A673 (cell line): Measurements from ENCODE around the gene SFXN1. TPM values are rescaled to one million over a fixed set of nuclear protein-coding genes. Genes with fewer than 3 reads are reported as not detected.

ENCODE experiments used
- BruUV-seq: library from RNA; stranded (reverse); fragments of 400-500 nt; replicated peaks from 2 replicates; lab custom pipeline; 2021; lab: Mats Ljungman, UMichigan
- CTCF ChIA-PET: fragments of 300-600 bp; sonication (Branson Sonifier 250); formaldehyde crosslinking; loops from one replicate; lab custom pipeline; 2022; ENCODE audit warnings: antibody characterized with exemption; lab: Charles Lee
- POLR2A ChIA-PET: fragments of 300-600 bp; sonication (Branson Sonifier 250); formaldehyde crosslinking; loops from one replicate; lab custom pipeline; 2022; ENCODE audit warnings: antibody characterized with exemption; ENCODE audit not compliant: low non-redundant PET; lab: Charles Lee
- DNase-seq: peaks from one replicate; pipeline ENCODE4 v3.0.0-alpha.2; 2015; ENCODE audit warnings: low spot score
- H3K27ac ChIP-seq: fragments of 200-600 bp; sonication (generic); 2 replicates; pipeline ENCODE4 v1.5.1; 2016; ENCODE audit warnings: mixed run types, low read depth, mild to moderate bottlenecking, mixed read lengths, antibody characterized with exemption, low read length; ENCODE audit not compliant: poor library complexity, severe bottlenecking
- H3K27me3 ChIP-seq: fragments of 200-600 bp; sonication (generic); replicated peaks from 2 replicates; pipeline ENCODE4 v1.6.1; 2017; ENCODE audit warnings: mixed run types, low read depth, mild to moderate bottlenecking, mixed read lengths, antibody characterized with exemption, low read length; ENCODE audit not compliant: insufficient read depth, poor library complexity
- H3K36me3 ChIP-seq: fragments of 200-600 bp; sonication (generic); 2 replicates; pipeline ENCODE4 v1.6.1; 2016; ENCODE audit warnings: mixed run types, mild to moderate bottlenecking, mixed read lengths, antibody characterized with exemption, low read length; ENCODE audit not compliant: insufficient read depth, poor library complexity, severe bottlenecking
- H3K4me1 ChIP-seq: fragments of 200-600 bp; sonication (generic); 2 replicates; pipeline ENCODE4 v1.6.1; 2017; ENCODE audit warnings: mixed run types, mild to moderate bottlenecking, mixed read lengths, antibody characterized with exemption, low read length; ENCODE audit not compliant: insufficient read depth, poor library complexity, severe bottlenecking
- H3K4me3 ChIP-seq: fragments of 200-600 bp; sonication (generic); 2 replicates; pipeline ENCODE4 v1.5.1; 2016; ENCODE audit warnings: low read depth, mixed run types, mild to moderate bottlenecking, mixed read lengths, low read length; ENCODE audit not compliant: poor library complexity, severe bottlenecking
- H3K9me3 ChIP-seq: fragments of 200-600 bp; sonication (generic); 2 replicates; pipeline ENCODE4 v1.6.1; 2016; ENCODE audit warnings: mixed run types, low read depth, mild to moderate bottlenecking, mixed read lengths, antibody characterized with exemption, low read length; ENCODE audit not compliant: poor library complexity, severe bottlenecking
- CTCF ChIP-seq: fragments of 300-800, 200-600 bp; sonication (generic); conservative IDR thresholded peaks from 2 replicates; pipeline ENCODE4 v1.5.1; 2017; ENCODE audit warnings: low read depth, mild to moderate bottlenecking, antibody characterized with exemption, low read length, moderate library complexity, mixed read lengths
- EZH2 ChIP-seq: fragments of 200-600 bp; sonication (generic); IDR thresholded peaks from 2 replicates; pipeline ENCODE4 v1.6.1; 2017; ENCODE audit warnings: borderline replicate concordance, low read depth, mild to moderate bottlenecking, mixed read lengths, antibody characterized with exemption, low read length; ENCODE audit not compliant: poor library complexity, severe bottlenecking
- intact Hi-C: fragments of 100-400 bp; cut with micrococcal nuclease; formaldehyde crosslinking; loops from one replicate; pipeline ENCODE4 v1.10.0; 2022; ENCODE audit not compliant: unreplicated experiment
- total RNA-seq: library from RNA; stranded (reverse); gene quantifications from 2 replicates; pipeline ENCODE4 v1.2.3, GENCODE V29; 2021

SFXN1 gene
- total RNA-seq, 1 experiment from 2014 or later: 108 TPM

DNA sequence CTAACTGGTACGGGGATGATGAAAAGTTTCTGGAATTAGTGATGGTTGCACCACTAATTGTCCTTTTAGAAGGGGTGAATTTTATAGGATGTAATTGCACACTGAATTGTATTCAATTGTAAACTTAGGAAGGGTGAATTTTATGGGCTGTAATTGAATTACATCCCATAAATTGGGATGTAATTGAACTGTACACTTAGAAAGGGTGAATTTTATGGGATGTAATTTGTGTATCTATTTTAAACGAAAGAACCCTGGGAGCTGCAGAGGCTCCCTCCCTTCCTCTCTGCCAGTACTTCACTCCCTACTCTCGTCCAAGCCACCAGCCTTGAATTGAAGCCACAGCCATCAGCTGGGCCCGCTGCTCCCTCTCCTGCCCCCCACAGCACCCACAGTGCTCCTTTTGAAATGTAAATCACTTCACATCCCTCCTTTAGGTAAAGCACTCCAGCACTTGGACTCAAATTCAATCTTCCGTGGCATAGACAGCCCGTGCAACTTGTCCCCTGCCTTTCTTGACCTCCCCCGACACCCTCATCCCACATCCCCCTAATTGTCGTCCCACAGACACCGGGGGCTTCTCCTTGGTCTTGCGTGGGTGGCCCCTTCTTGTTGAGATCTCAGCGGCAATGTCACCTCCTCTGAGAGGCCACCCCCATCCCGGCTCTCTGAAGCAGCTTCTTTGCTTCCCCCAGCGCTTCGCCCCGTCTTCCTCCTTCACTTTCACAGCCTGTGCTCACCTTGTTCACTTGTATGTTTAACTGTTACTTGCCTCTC, 95.3 kb downstream of the SFXN1 start:
- TF ChIP-seq CTCF: no peak
- no peak for TF ChIP-seq EZH2
- POLR2A ChIA-PET: no interaction called here
- CTCF ChIA-PET: no interaction called here
- DNase-seq: no peak
- BruUV-seq: no TSS peak
- no peaks in the 10 kb centered on the region for H3K4me1 ChIP-seq
- no peaks in the 10 kb centered on the region for H3K36me3 ChIP-seq
- peaks cover 72% of the 10 kb centered on the region for H3K27me3 ChIP-seq
- no peak overlapping the region for H3K27ac ChIP-seq
- H3K9me3 ChIP-seq: no peaks in the 10 kb centered on the region
- H3K4me3 ChIP-seq: no peak overlapping the region
- intact Hi-C loops: no loop called here

DNA sequence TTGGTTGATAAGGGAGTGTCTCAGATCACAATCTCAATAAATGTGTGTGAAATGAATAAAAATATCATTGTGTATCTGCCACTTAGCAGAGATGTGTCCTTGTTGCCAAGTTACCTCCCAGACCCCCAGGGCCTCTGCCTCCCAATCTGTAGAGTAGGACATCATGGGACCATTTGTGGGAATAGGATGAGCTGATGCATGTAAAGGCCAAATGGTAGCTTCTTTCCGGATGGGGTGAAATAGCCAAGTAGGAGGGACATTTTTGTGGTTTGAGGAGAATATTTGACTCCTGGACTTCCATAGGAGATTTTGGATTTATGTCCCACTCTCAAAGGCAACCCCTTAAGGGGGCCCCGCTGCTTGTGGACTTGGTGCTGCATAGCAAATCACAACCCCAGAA, 96.9 kb downstream of the SFXN1 start:
- TF ChIP-seq EZH2: no peak
- no peak for TF ChIP-seq CTCF
- Histone ChIP-seq H3K9me3 (no peaks in the 10 kb centered on the region), H3K36me3 (no peaks in the 10 kb centered on the region), H3K4me3 (no peak overlapping the region), H3K27ac (no peak overlapping the region), H3K27me3 (peaks cover 76% of the 10 kb centered on the region), H3K4me1 (no peaks in the 10 kb centered on the region)
- CTCF ChIA-PET: no interaction called here
- no TSS peak for BruUV-seq
- POLR2A ChIA-PET: no interaction called here
- intact Hi-C loops: no loop called here
- no peak for DNase-seq

DNA sequence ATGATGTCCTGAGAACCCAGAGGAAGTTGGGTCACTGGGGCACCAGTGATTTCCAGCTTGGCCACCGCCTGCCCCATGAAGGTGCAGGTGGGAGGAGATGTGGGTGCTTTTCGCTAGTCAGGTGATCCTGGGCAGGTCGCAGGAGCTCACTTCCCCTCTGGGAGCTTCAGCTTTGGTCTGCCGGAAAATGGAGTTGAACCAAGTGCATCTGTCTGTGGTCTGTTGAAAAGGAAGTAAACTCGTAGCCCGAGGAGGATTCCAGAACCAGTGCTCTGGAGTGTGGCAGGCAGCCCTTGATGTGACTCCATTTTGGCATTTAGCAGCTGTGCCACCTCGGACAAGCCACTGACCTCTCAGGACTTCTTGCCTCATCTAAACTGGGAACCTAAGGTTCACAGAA, 97.7 kb downstream of the SFXN1 start:
- BruUV-seq: no TSS peak
- CTCF ChIA-PET: no interaction called here
- POLR2A ChIA-PET: no interaction called here
- DNase-seq: no peak
- Histone ChIP-seq H3K4me3 (no peak overlapping the region), H3K36me3 (no peaks in the 10 kb centered on the region), H3K9me3 (no peaks in the 10 kb centered on the region), H3K27ac (no peak overlapping the region), H3K27me3 (peaks cover 70% of the 10 kb centered on the region), H3K4me1 (no peaks in the 10 kb centered on the region)
- intact Hi-C loops: no loop called here
- no peak for TF ChIP-seq EZH2
- TF ChIP-seq CTCF: no peak
